22Rv1 (cell line): Measurements from ENCODE around the gene PARVG.

Experiments
- ZFX ChIP-seq: fragments of 450-650 bp; IDR thresholded peaks from 2 replicates; pipeline ENCODE4 v1.6.1; 2017; ENCODE audit warnings: antibody characterized with exemption, borderline replicate concordance
- TF ChIP-seq, protein P1 (sequence below): fragments of 450-650 bp; IDR thresholded peaks from 2 replicates; pipeline ENCODE4 v1.5.1; 2017; ENCODE audit warnings: mild to moderate bottlenecking

DNA sequence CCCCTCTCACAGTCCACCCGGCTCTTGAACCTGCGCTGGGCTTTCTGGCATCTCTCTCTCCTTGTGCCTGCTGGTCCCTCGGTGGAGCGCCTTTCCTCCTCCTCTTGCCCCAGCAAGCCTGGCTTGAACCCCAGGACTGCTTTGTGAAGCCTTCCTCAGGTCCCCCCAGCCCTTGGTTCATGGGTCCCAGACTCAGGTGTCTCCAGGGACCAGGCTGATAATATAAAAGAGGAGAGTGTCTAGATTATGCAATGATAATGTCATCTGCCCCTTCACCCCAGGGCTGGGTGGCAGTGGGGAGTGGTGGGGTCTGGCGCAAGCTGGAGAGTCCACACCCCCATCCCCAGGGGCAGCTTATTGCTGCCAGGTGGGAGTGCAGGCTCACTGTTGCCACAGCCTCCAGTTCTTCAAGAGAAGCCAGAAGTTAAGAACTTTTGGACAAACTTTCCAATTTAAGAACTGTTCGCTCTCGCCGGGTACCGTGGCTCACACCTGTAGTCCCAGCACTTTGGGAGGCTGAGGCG, 36.6 kb upstream of the PARVG start:
- TF ChIP-seq, protein P1, sequence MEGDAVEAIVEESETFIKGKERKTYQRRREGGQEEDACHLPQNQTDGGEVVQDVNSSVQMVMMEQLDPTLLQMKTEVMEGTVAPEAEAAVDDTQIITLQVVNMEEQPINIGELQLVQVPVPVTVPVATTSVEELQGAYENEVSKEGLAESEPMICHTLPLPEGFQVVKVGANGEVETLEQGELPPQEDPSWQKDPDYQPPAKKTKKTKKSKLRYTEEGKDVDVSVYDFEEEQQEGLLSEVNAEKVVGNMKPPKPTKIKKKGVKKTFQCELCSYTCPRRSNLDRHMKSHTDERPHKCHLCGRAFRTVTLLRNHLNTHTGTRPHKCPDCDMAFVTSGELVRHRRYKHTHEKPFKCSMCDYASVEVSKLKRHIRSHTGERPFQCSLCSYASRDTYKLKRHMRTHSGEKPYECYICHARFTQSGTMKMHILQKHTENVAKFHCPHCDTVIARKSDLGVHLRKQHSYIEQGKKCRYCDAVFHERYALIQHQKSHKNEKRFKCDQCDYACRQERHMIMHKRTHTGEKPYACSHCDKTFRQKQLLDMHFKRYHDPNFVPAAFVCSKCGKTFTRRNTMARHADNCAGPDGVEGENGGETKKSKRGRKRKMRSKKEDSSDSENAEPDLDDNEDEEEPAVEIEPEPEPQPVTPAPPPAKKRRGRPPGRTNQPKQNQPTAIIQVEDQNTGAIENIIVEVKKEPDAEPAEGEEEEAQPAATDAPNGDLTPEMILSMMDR = no peak
- TF ChIP-seq ZFX = no peak
